T-helper 9 cell (primary cell): ENCODE data around the gene EAF1.
"Not testable (repeated sequence)": the region's sequence is repeated elsewhere in the genome, so short reads cannot be mapped to it uniquely, and the experiment has no call there.

Experiments used
- DNase-seq: peaks from one replicate; pipeline ENCODE4 v3.0.0-alpha.2; 2020
- total RNA-seq, 2 donors: gene quantifications; one replicate each; lab custom pipeline; 2026; lab: John Stamatoyannopoulos, UW

The EAF1 gene
- total RNA-seq: 57.9 to 78.3 reads per million in 2 donors

GRCh38 chr3:15427182-15427880, at the start of gene EAF1, which contains the start of gene METTL6:
Gene EAF1 (plus strand): TSS chr3:15427598. CDS start chr3:15427780, 182 bp downstream.
Gene METTL6 (minus strand): TSS chr3:15427544. CDS start chr3:15426511, 1,033 bp downstream.
- peak; percentile 76 for DNase-seq

DNA sequence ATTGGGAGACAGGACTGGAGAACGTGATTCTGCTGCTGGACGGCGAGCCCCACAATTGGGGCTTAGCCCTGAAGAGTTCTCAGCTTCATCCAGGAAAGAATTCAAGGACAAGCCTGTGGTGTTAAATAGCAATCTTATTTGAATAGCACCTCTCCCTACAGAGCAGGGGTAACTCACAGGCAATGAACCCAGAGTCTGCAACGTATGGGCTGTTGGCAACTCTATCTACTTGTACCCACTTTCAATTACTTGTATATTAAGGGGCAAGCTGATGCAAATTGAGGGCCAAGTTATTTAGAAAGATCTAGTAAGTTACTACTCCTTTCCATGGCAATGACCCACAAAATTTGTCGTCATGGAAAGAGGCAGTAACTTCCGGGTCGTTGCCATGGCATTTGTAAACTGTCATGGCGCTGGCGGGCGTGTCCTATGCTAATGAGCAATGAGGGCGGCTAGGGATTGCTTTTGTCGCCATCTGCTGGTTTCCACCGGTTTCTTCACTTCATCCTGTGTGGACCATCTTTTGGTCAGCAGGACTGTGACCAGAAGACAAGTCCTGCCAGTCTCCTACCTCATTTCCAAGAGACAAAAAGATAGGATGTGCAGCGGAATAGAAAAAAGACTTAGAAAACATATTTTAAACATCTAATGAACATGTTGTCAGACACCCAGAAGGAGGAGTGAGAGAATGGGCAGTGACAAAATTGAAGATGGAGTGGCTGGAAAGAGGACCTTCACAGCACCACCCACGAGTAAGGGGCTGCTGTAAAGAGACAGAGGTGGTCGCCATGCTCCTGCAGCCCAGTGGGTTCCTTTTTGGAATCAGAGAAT, 49.2 kb upstream of the EAF1 start:
- DNase-seq: peak; percentile 90

DNA sequence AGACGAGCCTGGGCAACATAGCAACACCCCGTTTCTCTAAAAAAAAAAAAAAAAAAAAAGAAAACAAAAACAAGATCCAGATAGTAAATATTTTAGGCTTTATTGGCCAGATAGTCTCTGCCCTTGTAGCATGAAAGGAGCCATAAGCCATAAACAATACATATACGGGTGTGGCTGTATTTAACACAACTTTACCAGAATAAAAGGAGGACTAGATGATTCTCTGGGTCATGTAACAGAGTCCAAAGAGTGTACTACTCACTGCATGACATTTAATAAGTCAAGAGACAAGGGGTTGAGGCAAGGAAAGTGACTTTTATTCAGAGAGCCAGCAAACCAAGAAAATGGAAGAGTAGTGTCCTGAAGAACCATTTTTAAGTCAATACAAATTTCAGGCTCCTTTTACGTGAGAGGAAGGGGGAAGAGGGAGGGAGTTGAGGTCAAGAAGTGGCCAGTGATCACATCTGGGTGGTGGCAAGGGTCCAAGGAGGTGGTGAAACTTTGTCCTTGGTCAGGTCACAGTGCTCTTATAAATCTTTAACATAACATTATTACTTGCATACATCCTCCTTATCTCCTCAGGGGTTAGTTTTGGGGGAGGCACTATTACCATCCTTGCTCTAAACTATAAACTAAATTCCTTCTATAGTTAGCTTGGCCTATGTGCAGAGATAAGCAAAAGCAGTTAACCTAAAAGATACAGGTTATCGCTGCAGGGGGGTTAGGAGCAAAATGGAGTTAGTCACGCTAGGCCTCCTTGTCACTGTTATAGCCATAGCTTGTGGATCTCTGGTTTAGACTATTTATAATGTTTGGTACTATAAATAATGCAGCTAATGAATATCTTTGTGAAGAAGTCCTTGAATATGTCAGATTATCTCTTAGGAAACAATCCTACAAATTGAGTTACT, 46.2 kb upstream of the EAF1 start:
- DNase-seq: no peak

DNA sequence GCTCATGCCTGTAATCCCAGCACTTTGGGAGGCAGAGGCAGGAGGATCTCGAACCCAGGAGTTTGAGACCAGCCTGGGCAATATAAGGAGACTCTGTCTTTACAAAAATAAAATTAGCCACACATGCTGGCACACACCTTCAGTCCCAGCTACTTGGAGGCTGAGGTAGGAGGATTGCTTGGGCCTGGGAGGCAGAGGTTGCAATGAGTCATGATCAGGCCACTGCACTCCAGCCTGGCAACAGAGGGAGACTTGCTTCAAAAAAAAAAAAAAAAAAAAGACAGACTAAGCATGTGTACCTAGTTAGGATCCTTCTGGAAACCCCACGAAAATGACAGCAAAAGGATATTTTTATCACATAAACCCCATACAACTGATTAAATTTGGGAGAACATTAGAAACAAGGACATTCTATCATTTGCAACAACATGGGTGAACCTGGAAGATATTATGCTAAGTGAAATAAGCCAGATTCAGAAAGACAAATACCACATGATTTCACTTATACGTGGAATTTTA, 44.9 kb upstream of the EAF1 start:
- DNase-seq: no peak

DNA sequence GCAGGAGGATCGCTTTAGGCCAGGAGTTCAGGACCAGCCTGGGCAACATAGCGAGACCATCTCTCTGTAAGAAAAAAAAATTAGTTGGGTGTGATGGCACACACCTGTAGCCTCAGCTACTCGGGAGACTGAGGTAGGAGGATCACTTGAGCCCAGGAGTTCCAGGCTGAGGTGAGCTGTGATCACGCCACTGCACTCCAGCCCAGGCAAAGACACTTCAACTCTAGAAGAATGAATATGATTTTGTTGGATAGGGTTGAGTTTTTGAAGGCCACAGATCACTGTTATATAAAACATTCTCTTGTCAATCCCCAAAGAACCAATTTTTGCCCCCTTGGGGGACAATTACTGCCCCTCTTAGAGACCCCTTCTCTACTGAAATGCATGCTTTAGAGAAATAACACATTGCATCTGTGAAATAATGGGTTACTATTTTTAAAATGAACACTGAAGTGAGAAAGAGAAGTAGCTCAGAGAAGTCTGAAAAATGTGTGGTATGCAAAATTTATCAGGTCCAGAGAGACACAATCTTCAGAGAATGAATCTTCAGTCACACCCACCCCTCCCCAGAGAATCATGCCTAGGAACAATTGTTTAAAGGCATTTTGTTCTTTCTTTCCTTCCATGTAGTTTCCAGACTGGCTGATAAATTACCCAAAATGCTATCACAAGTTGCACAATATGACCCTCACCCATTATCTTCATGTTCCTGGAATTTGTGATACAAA, 42.7 kb upstream of the EAF1 start:
- no peak for DNase-seq

GRCh38 chr3:15385238-15385695, 42.1 kb upstream of the EAF1 start:
- DNase-seq: not testable (repeated sequence)

DNA sequence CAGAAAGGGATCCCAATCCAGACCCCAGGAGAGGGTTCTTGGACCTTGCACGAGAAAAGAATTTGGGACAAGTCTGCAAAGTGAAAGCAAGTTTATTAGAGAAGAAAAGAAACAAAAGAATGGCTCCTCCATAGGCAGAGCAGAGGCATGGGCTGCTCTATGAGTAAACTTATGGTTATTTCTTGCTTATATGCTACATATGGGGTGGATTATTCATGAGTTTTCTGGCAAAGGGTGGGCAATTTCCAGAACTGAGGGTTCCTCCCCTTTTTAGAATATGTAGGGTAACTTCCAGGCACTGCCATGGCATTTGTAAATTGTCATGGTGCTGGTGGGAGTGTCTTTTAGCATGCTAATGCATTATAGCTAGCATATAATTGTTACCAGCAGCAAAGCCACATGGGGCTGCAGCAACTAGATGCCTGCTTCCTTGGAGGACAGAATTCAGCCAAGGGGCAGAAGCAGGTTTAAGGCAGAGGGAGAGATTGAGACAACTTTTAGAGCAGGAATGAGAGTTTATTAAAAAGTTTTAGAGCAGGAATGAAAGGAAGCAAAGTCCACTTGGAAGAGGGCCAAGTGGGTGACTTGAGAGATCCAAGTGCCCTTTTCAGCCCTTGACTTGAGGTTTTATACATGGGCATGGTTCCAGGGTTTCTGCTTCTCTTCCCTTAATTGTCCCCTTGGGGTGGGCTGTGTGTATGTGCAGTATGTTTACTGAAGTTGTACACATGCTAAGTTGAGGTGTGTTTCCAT, 41.3 kb upstream of the EAF1 start:
- no peak for DNase-seq

DNA sequence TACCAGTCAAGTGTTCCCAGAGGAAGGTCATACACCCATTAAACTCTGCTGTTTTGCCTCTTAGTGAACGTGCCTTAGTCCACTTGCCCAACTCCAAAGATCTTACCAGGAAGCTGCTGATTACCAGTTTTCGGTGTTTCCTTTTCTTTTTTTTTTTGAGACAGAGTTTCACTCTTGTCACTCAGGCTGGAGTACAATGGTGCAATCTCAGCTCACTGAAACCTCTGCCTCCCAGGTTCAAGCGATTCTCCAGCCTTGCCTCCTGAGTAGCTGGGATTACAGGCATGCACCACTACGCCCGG, 40.8 kb upstream of the EAF1 start:
- DNase-seq: not testable (repeated sequence)

DNA sequence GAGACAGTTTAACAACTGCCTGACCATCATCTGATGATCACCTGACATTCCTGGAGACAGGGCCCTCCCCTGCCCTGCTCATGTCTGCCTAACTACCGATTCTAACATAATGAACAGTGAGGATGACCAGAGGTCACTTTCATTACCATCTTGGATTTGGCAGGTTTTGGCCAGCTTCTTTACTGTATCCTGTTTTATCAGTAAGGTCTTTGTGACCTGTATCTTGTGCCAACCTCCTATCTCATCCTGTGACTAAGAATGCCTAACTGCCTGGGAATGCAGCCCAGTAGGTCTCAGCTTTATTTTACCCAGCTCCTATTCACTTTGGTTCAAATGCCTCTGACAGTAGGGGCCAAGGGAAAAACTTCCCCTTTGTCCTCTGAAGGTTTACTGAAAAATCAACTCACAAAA, 40.2 kb upstream of the EAF1 start:
- DNase-seq: no peak

- no peak for DNase-seq
Observed at GRCh38 chr3:15387735-15388134, 39.7 kb upstream of the EAF1 start.

DNA sequence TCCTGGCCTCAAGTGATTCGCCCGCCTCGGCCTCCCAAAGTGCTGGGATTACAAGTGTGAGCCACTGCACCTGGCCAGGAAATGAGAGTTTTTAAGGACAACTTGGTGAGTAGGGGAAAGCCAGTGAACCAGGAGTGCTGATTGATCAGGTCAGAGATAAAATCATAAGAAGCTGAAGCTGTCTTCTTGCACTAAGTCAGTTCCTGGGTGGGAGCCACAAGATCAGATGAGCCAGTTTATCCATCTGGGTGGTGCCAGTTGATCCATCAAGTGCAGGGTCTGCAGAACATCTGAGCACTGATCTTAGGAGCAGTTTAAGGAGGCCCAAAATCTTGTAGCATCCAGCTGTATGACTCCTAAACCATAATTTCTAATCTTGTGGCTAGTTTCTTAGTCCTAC, 39.1 kb upstream of the EAF1 start:
- DNase-seq: not testable (repeated sequence)

DNA sequence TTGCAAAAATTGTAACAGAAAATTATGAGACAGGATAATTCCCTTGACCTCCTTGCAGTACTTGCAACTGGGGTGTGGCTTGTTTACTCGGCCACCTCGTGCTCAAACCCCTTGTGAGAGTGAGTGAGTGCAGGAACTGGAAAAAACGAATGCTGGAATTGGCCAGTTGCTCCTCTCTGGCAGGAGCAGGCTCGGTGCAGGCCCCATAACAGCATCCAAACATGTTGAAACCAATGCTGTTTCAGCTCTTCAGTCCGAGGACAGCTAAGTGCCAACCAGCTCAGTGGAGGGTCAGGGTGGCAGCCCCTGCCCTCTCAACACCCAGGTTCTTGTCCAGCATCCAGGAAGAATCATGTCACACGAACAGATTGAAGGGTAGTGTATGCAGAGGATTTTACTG, 36.9 kb upstream of the EAF1 start:
- no peak for DNase-seq

- DNase-seq: no peak
Observed at GRCh38 chr3:15391007-15391406, 36.4 kb upstream of the EAF1 start.

DNA sequence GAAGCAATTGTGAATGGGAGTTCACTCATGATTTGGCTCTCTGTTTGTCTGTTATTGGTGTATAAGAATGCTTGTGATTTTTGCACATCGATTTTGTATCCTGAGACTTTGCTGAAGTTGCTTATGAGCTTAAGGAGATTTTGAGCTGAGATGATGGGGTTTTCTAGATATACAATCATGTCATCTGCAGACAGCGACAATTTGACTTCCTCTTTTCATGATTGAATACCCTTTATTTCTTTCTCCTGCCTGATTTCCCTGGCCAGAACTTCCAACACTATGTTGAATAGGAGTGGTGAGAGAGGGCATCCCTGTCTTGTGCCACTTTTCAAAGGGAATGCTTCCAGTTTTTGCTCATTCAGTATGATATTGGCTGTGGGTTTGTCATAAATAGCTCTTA, 34.1 kb upstream of the EAF1 start:
- DNase-seq: not testable (repeated sequence)

- DNase-seq: not testable (repeated sequence)
Observed at GRCh38 chr3:15398731-15399133, 28.7 kb upstream of the EAF1 start.

DNA sequence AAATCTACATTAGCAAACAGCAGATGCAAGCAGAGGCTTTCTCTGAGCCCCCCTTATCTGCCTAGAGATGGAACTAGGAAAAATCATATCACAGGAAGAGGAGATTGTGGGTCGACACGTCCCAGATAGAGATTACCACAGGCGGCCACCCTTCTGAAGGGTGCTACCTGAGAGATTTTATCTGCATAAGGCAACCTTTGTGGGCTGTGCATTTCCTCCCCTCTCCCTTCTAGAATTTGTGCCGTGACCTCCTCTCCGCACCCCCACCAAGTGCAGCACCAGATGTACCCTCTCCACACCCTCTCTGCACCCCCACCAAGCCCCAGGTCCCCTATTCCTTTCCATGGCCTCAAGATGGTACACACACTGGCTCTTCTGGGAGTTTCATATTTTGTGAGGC, 27.4 kb upstream of the EAF1 start:
- peak; percentile 7 for DNase-seq

DNA sequence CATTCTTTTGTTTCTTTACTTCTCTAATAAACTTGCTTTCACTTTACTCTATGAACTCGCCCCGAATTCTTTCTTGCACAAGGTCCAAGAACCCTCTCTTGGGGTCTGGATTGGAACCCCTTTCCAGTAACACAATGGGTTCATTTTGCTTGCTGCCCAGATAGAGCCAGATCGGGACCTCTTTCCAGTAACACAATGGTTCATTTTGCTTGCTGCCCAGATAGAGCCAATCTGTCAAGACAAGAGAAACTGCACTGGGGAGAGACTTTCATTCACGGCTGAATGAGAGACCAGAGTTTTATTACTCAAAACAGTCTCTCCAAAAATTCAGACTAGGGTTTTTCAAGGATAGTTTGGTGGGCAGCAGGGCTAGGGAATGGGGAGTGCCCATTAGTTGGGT, 25.5 kb upstream of the EAF1 start:
- DNase-seq: no peak

GRCh38 chr3:15403495-15403894, 23.9 kb upstream of the EAF1 start:
- DNase-seq: no peak

DNA sequence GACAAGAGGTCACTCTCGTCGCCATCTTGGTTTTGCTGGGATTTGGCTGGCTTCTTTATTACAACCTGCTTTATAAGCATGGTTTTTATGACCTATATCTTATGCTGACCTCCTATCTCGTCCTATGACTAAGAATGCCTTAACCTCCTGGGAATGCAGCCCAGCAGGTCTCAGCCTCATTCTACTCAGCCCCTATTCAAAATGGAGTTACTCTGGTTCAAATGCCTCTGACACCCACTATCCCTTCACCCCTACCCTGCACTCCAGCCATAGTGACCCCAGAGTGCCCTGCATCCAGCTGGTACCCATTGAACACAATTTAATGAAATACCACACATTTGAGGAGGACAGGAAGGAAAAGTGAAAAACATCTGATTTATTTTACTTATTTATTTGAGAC, 23.4 kb upstream of the EAF1 start:
- DNase-seq: no peak

DNA sequence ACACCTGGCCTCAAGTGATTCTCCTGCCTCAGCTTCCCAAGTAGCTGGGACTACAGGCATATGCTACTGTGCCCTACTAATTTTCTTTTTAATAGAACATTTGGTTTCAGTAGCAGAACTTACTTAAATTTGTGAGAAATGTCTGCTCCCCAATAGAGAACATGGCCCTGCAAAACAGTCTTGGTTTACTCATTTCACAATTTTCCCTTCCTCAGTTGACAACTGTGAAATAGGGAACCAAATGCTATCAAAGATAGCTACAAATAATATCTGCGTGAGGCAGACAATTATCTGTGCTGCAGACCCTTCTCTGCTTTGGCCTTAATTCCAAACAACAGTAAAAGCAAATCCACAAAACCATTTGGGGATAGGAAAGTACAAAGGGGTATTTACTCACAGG, 22.6 kb upstream of the EAF1 start:
- no peak for DNase-seq

DNA sequence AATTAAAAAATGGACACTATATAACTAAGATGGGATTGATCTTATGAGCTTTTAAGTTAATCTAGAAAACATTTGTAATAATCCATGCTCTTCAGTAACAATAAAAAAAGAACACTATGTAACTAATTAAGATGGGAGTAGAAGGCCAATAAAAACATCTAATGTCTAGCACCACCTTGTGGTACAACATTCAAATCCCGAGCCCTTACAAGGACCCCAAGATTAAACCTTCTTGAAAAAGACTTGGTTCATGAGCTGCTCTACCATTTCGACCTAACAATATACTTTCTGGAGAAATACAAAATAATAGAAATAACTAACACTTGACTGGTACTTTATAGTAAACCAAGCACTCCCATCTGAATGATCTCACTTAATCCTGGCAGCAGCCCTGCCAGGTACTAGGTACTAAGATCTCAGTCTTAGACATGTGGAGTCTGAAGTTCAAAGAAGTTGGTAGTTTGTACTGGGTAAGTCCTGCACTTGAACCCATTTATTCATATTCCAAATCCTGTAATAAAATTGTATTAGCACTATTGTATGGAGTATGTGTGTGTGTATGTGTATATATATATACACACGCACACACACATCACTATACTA, 21.8 kb upstream of the EAF1 start:
- DNase-seq: no peak
